Measurements from ENCODE around the gene POLR3H.

The POLR3H gene

GRCh38 chr22:41584881-41585280 lies 40.6 kb upstream of the POLR3H start:
- peaks cover 1% of the 10 kb centered on the region; the same call in 1 of the 2 replicates for H3K36me3 ChIP-seq (ENCODE audit: control insufficient read depth, insufficient read depth, low read length)
- DNase-seq (ENCODE audit: extremely low read depth, insufficient read length) = no peak
- no peak for TF ChIP-seq CTCF (IDR thresholded peaks at IDR 0.05; ENCODE audit: insufficient read depth, low read length, poor library complexity, severe bottlenecking)
- no peak overlapping the region for H3K4me3 ChIP-seq (replicated peaks; ENCODE audit: low read depth, low read length)
- no peaks in the 10 kb centered on the region for H3K27me3 ChIP-seq (replicated peaks; ENCODE audit: control insufficient read depth, insufficient read depth, low read length)

- Histone ChIP-seq H3K4me3 (replicated peaks; ENCODE audit: low read depth, low read length) (no peak overlapping the region), H3K36me3 (ENCODE audit: control insufficient read depth, insufficient read depth, low read length) (peaks cover 5% of the 10 kb centered on the region), H3K27me3 (replicated peaks; ENCODE audit: control insufficient read depth, insufficient read depth, low read length) (no peaks in the 10 kb centered on the region)
- TF ChIP-seq CTCF (IDR thresholded peaks at IDR 0.05; ENCODE audit: insufficient read depth, low read length, poor library complexity, severe bottlenecking) = no peak
- no peak for DNase-seq (ENCODE audit: extremely low read depth, insufficient read length)
These were observed 38.4 kb upstream of the POLR3H start for GRCh38 chr22:41582694-41583093.

- no peak for DNase-seq (ENCODE audit: extremely low read depth, insufficient read length)
- Histone ChIP-seq H3K27me3 (replicated peaks; ENCODE audit: control insufficient read depth, insufficient read depth, low read length) (no peaks in the 10 kb centered on the region), H3K4me3 (replicated peaks; ENCODE audit: low read depth, low read length) (no peak overlapping the region), H3K36me3 (ENCODE audit: control insufficient read depth, insufficient read depth, low read length) (peaks cover 12% of the 10 kb centered on the region)
- no peak for TF ChIP-seq CTCF (IDR thresholded peaks at IDR 0.05; ENCODE audit: insufficient read depth, low read length, poor library complexity, severe bottlenecking)
These were observed 35.7 kb upstream of the POLR3H start for GRCh38 chr22:41579997-41580355.

GRCh38 chr22:41579297-41579996 lies 35.2 kb upstream of the POLR3H start:
- peaks cover 12% of the 10 kb centered on the region for H3K36me3 ChIP-seq (ENCODE audit: control insufficient read depth, insufficient read depth, low read length)
- H3K4me3 ChIP-seq (replicated peaks; ENCODE audit: low read depth, low read length) = no peak overlapping the region
- DNase-seq (ENCODE audit: extremely low read depth, insufficient read length) = no peak
- TF ChIP-seq CTCF (IDR thresholded peaks at IDR 0.05; ENCODE audit: insufficient read depth, low read length, poor library complexity, severe bottlenecking) = no peak
- no peaks in the 10 kb centered on the region for H3K27me3 ChIP-seq (replicated peaks; ENCODE audit: control insufficient read depth, insufficient read depth, low read length)

- H3K27me3 ChIP-seq (replicated peaks; ENCODE audit: control insufficient read depth, insufficient read depth, low read length) = no peaks in the 10 kb centered on the region
- TF ChIP-seq CTCF (IDR thresholded peaks at IDR 0.05; ENCODE audit: insufficient read depth, low read length, poor library complexity, severe bottlenecking) = no peak
- DNase-seq (ENCODE audit: extremely low read depth, insufficient read length) = no peak
- peaks cover 12% of the 10 kb centered on the region for H3K36me3 ChIP-seq (ENCODE audit: control insufficient read depth, insufficient read depth, low read length)
- H3K4me3 ChIP-seq (replicated peaks; ENCODE audit: low read depth, low read length) = no peak overlapping the region
These were observed 34.5 kb upstream of the POLR3H start for GRCh38 chr22:41578818-41579217.

- Histone ChIP-seq H3K36me3 (ENCODE audit: control insufficient read depth, insufficient read depth, low read length) (peaks cover 12% of the 10 kb centered on the region), H3K27me3 (replicated peaks; ENCODE audit: control insufficient read depth, insufficient read depth, low read length) (no peaks in the 10 kb centered on the region), H3K4me3 (replicated peaks; ENCODE audit: low read depth, low read length) (no peak overlapping the region)
- no peak for TF ChIP-seq CTCF (IDR thresholded peaks at IDR 0.05; ENCODE audit: insufficient read depth, low read length, poor library complexity, severe bottlenecking)
- DNase-seq (ENCODE audit: extremely low read depth, insufficient read length) = no peak
These were observed 33.8 kb upstream of the POLR3H start for GRCh38 chr22:41578114-41578513.
